GM06990 (cell line): Measurements from ENCODE around the gene ACOT7.

ENCODE experiments used
- DNase-seq: peaks from one replicate; pipeline ENCODE4 v3.0.0-alpha.2; 2011; ENCODE audit not compliant: insufficient read length; ENCODE audit errors: extremely low read depth
- H3K27me3 ChIP-seq: replicated peaks from 2 replicates; pipeline ENCODE4 v1.6.0; 2011; ENCODE audit warnings: low read length; ENCODE audit not compliant: control insufficient read depth, insufficient read depth
- H3K36me3 ChIP-seq: 2 replicates; pipeline ENCODE4 v1.5.1; 2011; ENCODE audit warnings: low read length; ENCODE audit not compliant: control insufficient read depth, insufficient read depth
- H3K4me3 ChIP-seq: replicated peaks from 2 replicates; pipeline ENCODE4 v1.5.1; 2011; ENCODE audit warnings: low read depth, mild to moderate bottlenecking, control low read depth, low read length
- CTCF ChIP-seq: IDR thresholded peaks from 2 replicates; pipeline ENCODE4 v1.5.1; 2011; ENCODE audit warnings: low read length, control low read depth, mild to moderate bottlenecking, inconsistent platforms; ENCODE audit not compliant: insufficient read depth, poor library complexity, severe bottlenecking

ACOT7 gene

GRCh38 chr1:6294080-6294889 lies 99.3 kb downstream of the ACOT7 start:
- no peaks in the 10 kb centered on the region for H3K27me3 ChIP-seq
- no peak overlapping the region for H3K4me3 ChIP-seq
- no peak for TF ChIP-seq CTCF
- no peak for DNase-seq
- H3K36me3 ChIP-seq = peaks cover 9% of the 10 kb centered on the region

- Histone ChIP-seq H3K36me3 (peaks cover 9% of the 10 kb centered on the region), H3K27me3 (no peaks in the 10 kb centered on the region), H3K4me3 (no peak overlapping the region)
- no peak for DNase-seq
- no peak for TF ChIP-seq CTCF
Observed at GRCh38 chr1:6292102-6292501, 101.5 kb downstream of the ACOT7 start.

GRCh38 chr1:6288665-6289064 lies 104.9 kb downstream of the ACOT7 start:
- DNase-seq = no peak
- Histone ChIP-seq H3K27me3 (no peaks in the 10 kb centered on the region), H3K36me3 (peaks cover 3% of the 10 kb centered on the region), H3K4me3 (no peak overlapping the region)
- TF ChIP-seq CTCF = no peak

GRCh38 chr1:6288026-6288425 lies 105.5 kb downstream of the ACOT7 start:
- Histone ChIP-seq H3K4me3 (no peak overlapping the region), H3K36me3 (peaks cover under 1% of the 10 kb centered on the region), H3K27me3 (no peaks in the 10 kb centered on the region)
- no peak for DNase-seq
- no peak for TF ChIP-seq CTCF

GRCh38 chr1:6287431-6287886 lies 106.1 kb downstream of the ACOT7 start:
- Histone ChIP-seq H3K27me3 (no peaks in the 10 kb centered on the region), H3K36me3 (no peaks in the 10 kb centered on the region; the same call in none of the 2 replicates), H3K4me3 (no peak overlapping the region)
- TF ChIP-seq CTCF = no peak
- no peak for DNase-seq
